Measurements from ENCODE around the gene TTC33.

DNA sequence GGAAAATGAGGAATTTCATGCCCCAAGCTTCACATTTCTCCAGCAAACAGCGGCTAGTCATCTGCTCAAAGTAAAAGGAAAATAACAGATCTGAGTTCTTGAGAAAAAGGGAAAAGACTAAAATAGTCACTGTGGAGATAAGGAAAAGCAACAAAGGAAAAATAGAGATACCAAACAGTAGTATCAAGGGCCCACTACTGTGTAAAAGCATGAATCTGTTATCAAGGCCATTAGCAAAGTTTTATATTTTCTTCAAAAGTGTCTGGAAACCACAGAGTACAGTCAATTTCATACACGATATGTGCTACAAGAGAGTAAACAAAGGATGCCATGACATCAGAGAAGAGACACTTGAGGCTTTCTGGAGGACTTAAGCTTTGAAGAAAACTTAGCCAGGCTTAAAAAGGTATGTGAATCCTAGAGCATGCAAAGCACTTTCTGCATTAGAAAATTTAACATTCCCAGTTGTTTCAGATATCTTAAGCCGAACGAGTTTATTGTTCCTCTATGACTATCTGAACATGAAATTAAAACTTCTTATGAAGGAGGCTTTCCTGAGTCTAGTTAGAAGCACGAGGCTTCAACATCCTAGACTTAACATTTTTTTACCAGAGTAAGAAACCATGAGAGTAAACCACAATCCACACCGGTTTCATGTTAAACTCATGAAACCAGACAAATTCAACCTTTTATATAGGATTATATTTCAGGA lies 1.2 kb downstream of the TTC33 start:
- TF ChIP-seq CTCF (IDR thresholded peaks at IDR 0.05) (no peak), EP300 (IDR thresholded peaks at IDR 0.05) (no peak)

Measured in suprapubic skin (tissue), 3 donors.